OCI-LY7 (cell line): ENCODE results near the gene WTAP.

ENCODE experiments used
- CTCF ChIP-seq: fragments of 200-600 bp; sonication (generic); conservative IDR thresholded peaks from 2 replicates; pipeline ENCODE4 v1.5.1; 2014; ENCODE audit warnings: mild to moderate bottlenecking, antibody characterized with exemption, low read length, moderate library complexity, mixed read lengths
- EZH2phosphoT487 ChIP-seq: fragments of 200-600 bp; sonication (generic); IDR thresholded peaks from 2 replicates; pipeline ENCODE4 v1.6.1; 2018; ENCODE audit warnings: low read depth, borderline replicate concordance, mild to moderate bottlenecking, mixed run types, antibody characterized with exemption, low read length, moderate library complexity, mixed read lengths

- no peak for TF ChIP-seq CTCF
- TF ChIP-seq EZH2phosphoT487: no peak
Measured at GRCh38 chr6:159686040-159686439, 41.3 kb upstream of the WTAP start.
